ENCODE results near the gene SELENON.

The SELENON gene

GRCh38 chr1:25856856-25857255 lies 56.9 kb downstream of the SELENON start:
- no peaks in the 10 kb centered on the region for H3K36me3 Mint-ChIP-seq (ENCODE audit: low read depth)
- H3K27me3 Mint-ChIP-seq (ENCODE audit: low read depth): no peaks in the 10 kb centered on the region
- H3K27ac Mint-ChIP-seq: no peak overlapping the region
- H3K4me1 Mint-ChIP-seq (ENCODE audit: low read depth): peaks cover 24% of the 10 kb centered on the region
- DNase-seq (ENCODE audit: low spot score): no peak
- H3K9me3 Mint-ChIP-seq: no peaks in the 10 kb centered on the region
- H3K4me3 Mint-ChIP-seq: no peak overlapping the region

DNA sequence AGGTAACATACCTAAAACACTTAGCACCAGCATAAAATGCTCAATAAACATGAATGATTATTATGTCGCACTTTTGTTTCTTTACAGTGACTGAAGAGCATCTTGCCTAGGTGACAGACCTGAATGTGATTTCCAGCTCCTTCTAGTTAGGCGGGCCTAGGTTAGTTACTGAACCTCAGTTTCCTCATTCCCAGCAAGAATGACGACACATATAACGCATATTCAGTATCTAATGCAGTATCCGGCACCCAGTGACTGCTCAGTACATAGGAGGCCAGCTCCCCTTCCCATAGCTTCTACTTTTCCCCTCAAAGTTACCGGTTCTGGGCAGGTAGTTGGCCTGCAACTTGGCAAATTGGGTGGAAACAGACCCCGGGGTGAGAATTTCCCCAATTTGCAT lies 58.5 kb downstream of the SELENON start:
- H3K4me3 Mint-ChIP-seq: peak overlapping the region; percentile 95

GRCh38 chr1:25858906-25859789 lies 59.2 kb downstream of the SELENON start, which contains the start of gene AUNIP:
TSS of gene AUNIP (minus strand) at chr1:25859457. CDS start at chr1:25859357, 100 bp downstream.
- H3K27me3 Mint-ChIP-seq (ENCODE audit: low read depth): no peaks in the 10 kb centered on the region
- peaks cover 24% of the 10 kb centered on the region for H3K4me1 Mint-ChIP-seq (ENCODE audit: low read depth)
- no peaks in the 10 kb centered on the region for H3K36me3 Mint-ChIP-seq (ENCODE audit: low read depth)
- peak within 1 kb of the TSS; percentile 92 for H3K27ac Mint-ChIP-seq
- peak; percentile 92 for DNase-seq (ENCODE audit: low spot score)
- H3K9me3 Mint-ChIP-seq: no peaks in the 10 kb centered on the region
- H3K4me3 Mint-ChIP-seq: peak within 1 kb of the TSS; percentile 95

More for the DNA sequence above, 58.5 kb downstream of the SELENON start:
- H3K4me1 Mint-ChIP-seq (ENCODE audit: low read depth): peaks cover 24% of the 10 kb centered on the region
- H3K27ac Mint-ChIP-seq: peak overlapping the region; percentile 88
- H3K27me3 Mint-ChIP-seq (ENCODE audit: low read depth): no peaks in the 10 kb centered on the region
- H3K9me3 Mint-ChIP-seq: no peaks in the 10 kb centered on the region
- no peaks in the 10 kb centered on the region for H3K36me3 Mint-ChIP-seq (ENCODE audit: low read depth)
- DNase-seq (ENCODE audit: low spot score): no peak

GRCh38 chr1:25861316-25862286 lies 61.6 kb downstream of the SELENON start:
- peaks cover 22% of the 10 kb centered on the region for H3K4me1 Mint-ChIP-seq (ENCODE audit: low read depth)
- no peak for DNase-seq (ENCODE audit: low spot score)
- no peak overlapping the region for H3K27ac Mint-ChIP-seq
- H3K27me3 Mint-ChIP-seq (ENCODE audit: low read depth): no peaks in the 10 kb centered on the region
- H3K4me3 Mint-ChIP-seq: peak overlapping the region; percentile 47
- no peaks in the 10 kb centered on the region for H3K9me3 Mint-ChIP-seq
- H3K36me3 Mint-ChIP-seq (ENCODE audit: low read depth): no peaks in the 10 kb centered on the region

DNA sequence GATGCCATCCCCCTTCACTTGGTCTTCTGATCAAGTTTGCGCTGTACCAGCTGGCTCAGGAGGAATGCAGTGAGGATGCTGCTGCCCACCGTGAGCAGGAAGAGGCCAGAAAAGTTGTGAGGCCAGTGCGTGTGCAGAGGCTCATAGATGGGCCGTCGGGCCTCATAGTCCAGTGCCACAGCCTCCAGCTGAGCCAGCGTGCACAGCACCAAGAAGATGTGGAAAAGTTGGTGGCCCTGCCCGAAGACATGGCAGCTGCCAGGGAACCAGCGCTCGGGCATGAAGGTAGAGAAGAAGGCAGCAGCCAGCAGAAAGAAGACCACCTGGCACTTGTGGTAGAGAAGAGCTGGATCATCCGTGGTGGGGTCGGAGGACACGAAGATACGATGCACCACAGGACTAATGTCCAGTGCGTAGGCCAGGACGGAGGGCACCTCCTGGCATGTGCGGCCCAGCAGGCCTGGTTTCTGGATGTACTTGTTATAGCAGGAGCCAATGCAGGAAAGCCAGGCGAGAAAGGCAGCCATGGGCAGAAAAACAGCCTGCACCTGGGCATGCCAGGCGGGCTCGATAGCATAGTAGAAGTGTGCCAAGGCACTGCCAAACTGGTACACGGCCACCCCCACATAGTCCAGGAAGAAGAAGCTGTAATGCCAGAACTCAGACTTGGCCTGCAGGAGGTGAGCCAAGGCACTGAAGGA lies 62.9 kb downstream of the SELENON start:
- Mint-ChIP-seq H3K4me1 (ENCODE audit: low read depth) (peaks cover 21% of the 10 kb centered on the region), H3K27me3 (ENCODE audit: low read depth) (no peaks in the 10 kb centered on the region), H3K4me3 (no peak overlapping the region), H3K9me3 (no peaks in the 10 kb centered on the region), H3K36me3 (ENCODE audit: low read depth) (no peaks in the 10 kb centered on the region), H3K27ac (no peak overlapping the region)
- DNase-seq (ENCODE audit: low spot score): no peak

DNA sequence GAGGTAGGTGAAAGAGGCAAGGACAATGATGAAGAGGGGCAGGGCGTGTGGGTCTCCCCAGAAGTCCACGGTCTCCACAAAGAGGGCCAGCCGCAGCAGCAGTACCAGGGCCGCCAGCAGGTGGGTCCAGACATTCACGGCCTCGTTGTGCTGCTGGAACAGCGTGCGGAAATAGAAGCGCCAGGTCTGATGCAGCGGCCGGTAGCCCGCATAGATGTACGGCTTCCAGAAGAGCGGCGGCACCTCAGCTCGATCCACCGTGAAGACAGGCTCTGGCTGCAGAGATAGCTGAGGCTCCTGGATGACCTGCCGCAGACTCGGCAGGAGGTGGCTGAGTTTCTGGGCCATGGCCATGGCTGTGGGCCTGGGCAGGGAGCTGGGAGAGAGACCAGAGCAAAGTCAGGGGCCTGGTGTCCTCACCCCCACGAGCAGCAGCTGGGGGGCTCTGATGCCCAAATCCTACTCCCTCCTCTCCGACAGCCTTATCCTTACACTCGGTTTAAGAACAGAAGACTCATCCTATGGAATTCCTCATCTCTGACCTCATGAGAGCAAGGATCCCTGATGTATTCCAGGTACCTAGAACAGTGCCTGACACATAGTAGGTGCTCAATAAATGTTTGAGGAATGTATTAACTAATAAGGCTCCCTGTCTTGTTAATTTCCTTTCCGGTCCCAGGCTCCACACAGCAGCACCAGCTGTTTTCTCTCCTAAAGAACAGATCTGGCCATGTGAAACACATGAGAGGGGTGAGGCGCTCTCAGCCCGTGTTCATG lies 63.7 kb downstream of the SELENON start:
- no peak for DNase-seq (ENCODE audit: low spot score)
- Mint-ChIP-seq H3K9me3 (no peaks in the 10 kb centered on the region), H3K27ac (no peak overlapping the region), H3K4me3 (no peak overlapping the region), H3K4me1 (ENCODE audit: low read depth) (peaks cover 16% of the 10 kb centered on the region), H3K27me3 (ENCODE audit: low read depth) (no peaks in the 10 kb centered on the region), H3K36me3 (ENCODE audit: low read depth) (no peaks in the 10 kb centered on the region)

DNA sequence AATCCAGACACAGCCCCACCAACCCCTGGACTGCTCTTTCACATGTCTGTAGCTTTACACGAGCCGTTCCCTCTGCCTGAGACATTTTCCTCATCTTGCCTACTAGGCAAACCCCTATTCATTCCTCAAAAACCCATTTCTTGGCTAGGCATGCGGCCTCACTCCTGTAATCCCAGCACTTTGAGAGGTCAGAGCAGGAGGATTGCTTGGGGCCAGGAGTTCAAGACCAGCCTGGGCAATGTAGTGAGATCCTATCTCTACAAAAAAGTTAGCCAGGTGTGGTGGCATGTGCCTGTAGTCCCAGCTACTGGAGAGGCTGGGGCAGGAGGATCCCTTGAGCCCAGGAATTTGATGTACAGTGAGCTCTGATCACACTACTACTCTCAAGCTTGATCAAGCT lies 64.4 kb downstream of the SELENON start:
- Mint-ChIP-seq H3K27me3 (ENCODE audit: low read depth) (no peaks in the 10 kb centered on the region), H3K9me3 (no peaks in the 10 kb centered on the region), H3K4me1 (ENCODE audit: low read depth) (peaks cover 11% of the 10 kb centered on the region), H3K4me3 (no peak overlapping the region), H3K36me3 (ENCODE audit: low read depth) (no peaks in the 10 kb centered on the region), H3K27ac (no peak overlapping the region)
- no peak for DNase-seq (ENCODE audit: low spot score)

DNA sequence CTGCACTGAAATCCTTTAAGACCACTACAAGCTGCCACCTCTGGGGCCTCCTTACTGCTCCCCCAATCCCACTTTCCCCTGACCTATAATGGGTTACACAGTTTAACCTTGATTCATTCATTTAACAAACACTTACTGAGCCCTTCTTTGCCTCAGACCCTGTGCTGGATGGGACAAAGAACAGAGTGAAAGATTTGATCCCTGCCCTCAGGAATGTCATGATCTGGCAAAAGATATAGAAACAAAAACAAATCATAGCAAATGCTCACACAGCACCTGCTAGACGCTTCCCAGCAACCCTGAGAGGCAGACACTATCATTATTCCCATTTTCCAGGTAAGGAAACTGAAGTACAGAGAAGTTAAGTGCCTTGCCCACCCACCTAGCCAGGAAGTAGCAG lies 66.3 kb downstream of the SELENON start:
- Mint-ChIP-seq H3K4me3 (no peak overlapping the region), H3K27ac (no peak overlapping the region), H3K9me3 (no peaks in the 10 kb centered on the region), H3K27me3 (ENCODE audit: low read depth) (no peaks in the 10 kb centered on the region), H3K4me1 (ENCODE audit: low read depth) (peaks cover 2% of the 10 kb centered on the region), H3K36me3 (ENCODE audit: low read depth) (no peaks in the 10 kb centered on the region)
- no peak for DNase-seq (ENCODE audit: low spot score)

DNA sequence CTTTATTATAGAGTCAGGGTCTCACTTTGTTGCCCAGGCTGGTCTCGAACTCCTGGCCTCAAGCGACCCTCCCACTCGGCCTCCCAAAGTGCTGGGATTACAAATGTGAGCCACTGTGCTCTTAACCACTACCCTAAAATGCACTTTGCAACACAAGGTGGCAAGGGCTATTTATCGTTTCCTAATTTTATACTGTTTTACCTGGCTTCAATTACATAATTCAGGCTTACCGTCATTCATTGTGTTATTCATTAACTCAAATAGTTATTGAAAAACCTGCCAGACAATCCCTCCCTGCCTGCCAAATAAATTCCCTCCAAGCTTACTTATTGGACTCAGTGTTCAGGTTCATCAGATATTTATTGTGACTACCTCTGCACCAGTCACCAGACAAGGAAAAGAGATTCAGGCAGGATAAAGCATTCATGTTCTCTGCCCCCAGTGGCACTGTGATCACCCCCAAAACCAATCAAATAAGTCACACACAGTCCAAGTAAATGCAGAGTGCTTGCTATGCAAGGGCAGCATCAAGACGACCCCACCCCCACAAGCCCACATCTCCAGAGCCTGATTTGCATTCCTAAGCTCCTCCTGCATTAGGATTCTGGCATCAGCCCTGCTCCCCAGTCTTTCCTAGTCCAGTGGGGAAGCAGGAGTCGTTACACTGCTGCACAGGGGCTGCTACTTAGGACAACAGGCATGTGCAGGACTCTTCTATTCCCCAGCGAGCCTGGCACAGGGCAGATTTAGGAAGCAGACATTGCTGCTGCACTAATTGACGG lies 67.4 kb downstream of the SELENON start:
- H3K27me3 Mint-ChIP-seq (ENCODE audit: low read depth): no peaks in the 10 kb centered on the region
- H3K36me3 Mint-ChIP-seq (ENCODE audit: low read depth): no peaks in the 10 kb centered on the region
- H3K4me1 Mint-ChIP-seq (ENCODE audit: low read depth): no peaks in the 10 kb centered on the region
- H3K4me3 Mint-ChIP-seq: no peak overlapping the region
- H3K9me3 Mint-ChIP-seq: no peaks in the 10 kb centered on the region
- H3K27ac Mint-ChIP-seq: no peak overlapping the region
- no peak for DNase-seq (ENCODE audit: low spot score)

Data from T-helper 2 cell treated with Interferon-gamma antibody and Interleukin-4, amounts not matched to agents 5 μg/mL and 100 μg/mL, for 36 hours (primary cell).